Spinal cord (tissue), 10 donors: ENCODE data around the gene COA8. TPM values are rescaled to one million over a fixed set of nuclear protein-coding genes. Genes with fewer than 3 reads are reported as not detected.

Experiments
- DNase-seq, 6 donors: peaks; one replicate each; pipeline versions ENCODE4 v3.0.0 to v3.0.0-alpha.2; 2013 to 2015; ENCODE audit warnings: low spot score in 6 of 6, low read depth in 4 of 6
- H3K27ac ChIP-seq: one replicate; pipeline ENCODE4 v1.5.1; 2013; ENCODE audit warnings: low read depth, low read length, control low read depth
- H3K27me3 ChIP-seq: one replicate; pipeline ENCODE4 v1.6.1; 2013; ENCODE audit warnings: low read length; ENCODE audit not compliant: control insufficient read depth, insufficient read depth
- H3K36me3 ChIP-seq: one replicate; pipeline ENCODE4 v1.6.1; 2013; ENCODE audit warnings: low read length; ENCODE audit not compliant: control insufficient read depth, insufficient read depth
- H3K4me1 ChIP-seq: one replicate; pipeline ENCODE4 v1.6.1; 2013; ENCODE audit warnings: low read length; ENCODE audit not compliant: control insufficient read depth, insufficient read depth
- H3K4me3 ChIP-seq: one replicate; pipeline ENCODE4 v1.5.1; 2013; ENCODE audit warnings: low read depth, low read length, control low read depth
- H3K9me3 ChIP-seq: one replicate; pipeline ENCODE4 v1.6.1; 2013; ENCODE audit warnings: low read length; ENCODE audit not compliant: control insufficient read depth, insufficient read depth
- WGBS: methylation state at CpG from one replicate; pipeline ENCODE4 v1.1.5; 2013; ENCODE audit warnings: missing lambda C conversion rate; ENCODE audit not compliant: insufficient coverage; 5-methylcytosine and 5-hydroxymethylcytosine counted together
- polyA plus RNA-seq, 2 donors: library from polyadenylated mRNA; unstranded; fragments of 120-200 nt; gene quantifications; one replicate each; pipeline ENCODE4 v1.2.1, GENCODE V29; 2013; ENCODE audit not compliant: insufficient read length in 2 of 2
- total RNA-seq, 2 donors: library from RNA; depleted of rRNA in 1 of 2; stranded (reverse); fragments of 120-200 nt in 1 of 2; fragments of >200 nt in 1 of 2; gene quantifications; one replicate each; pipeline versions ENCODE4 v1.2.3 to v1.2.4, GENCODE V29; 2013 to 2014
- donor health status: healthy.

The COA8 gene
- total and polyA plus RNA-seq, 4 donors, result 33.5 to 57.6 (median 46.3) TPM

GRCh38 chr14:103549361-103550311 is 13.1 kb upstream of the COA8 start:
- peak in 2 of 6 donors; percentile 74 to 78 for DNase-seq
- Histone ChIP-seq H3K36me3 (peaks cover 30% of the 10 kb centered on the region), H3K4me1 (peaks cover 75% of the 10 kb centered on the region), H3K4me3 (no peak overlapping the region), H3K27me3 (no peaks in the 10 kb centered on the region), H3K9me3 (no peaks in the 10 kb centered on the region), H3K27ac (peak overlapping the region; percentile 79)
- WGBS, result 49% methylated on average over 23 of the region's 30 CpGs

GRCh38 chr14:103550451-103551337 is 12.1 kb upstream of the COA8 start:
- no peaks in the 10 kb centered on the region for H3K27me3 ChIP-seq
- H3K4me3 ChIP-seq, result no peak overlapping the region
- H3K9me3 ChIP-seq, result no peaks in the 10 kb centered on the region
- DNase-seq, result no peak
- peaks cover 22% of the 10 kb centered on the region for H3K36me3 ChIP-seq
- H3K4me1 ChIP-seq, result peaks cover 64% of the 10 kb centered on the region
- WGBS, result 59% methylated on average over 18 of the region's 22 CpGs
- H3K27ac ChIP-seq, result peak overlapping the region; percentile 79

GRCh38 chr14:103551338-103551762 is 11.4 kb upstream of the COA8 start:
- Histone ChIP-seq H3K27ac (peak overlapping the region; percentile 79), H3K36me3 (peaks cover 21% of the 10 kb centered on the region), H3K4me3 (no peak overlapping the region), H3K9me3 (no peaks in the 10 kb centered on the region), H3K27me3 (no peaks in the 10 kb centered on the region), H3K4me1 (peaks cover 57% of the 10 kb centered on the region)
- 69% methylated on average over 17 of the region's 17 CpGs for WGBS
- DNase-seq, result no peak

- peak overlapping the region; percentile 79 for H3K27ac ChIP-seq
- H3K9me3 ChIP-seq, result no peaks in the 10 kb centered on the region
- 78% methylated on average over 13 of the region's 18 CpGs for WGBS
- peaks cover 20% of the 10 kb centered on the region for H3K36me3 ChIP-seq
- H3K4me1 ChIP-seq, result peaks cover 49% of the 10 kb centered on the region
- no peak for DNase-seq
- no peak overlapping the region for H3K4me3 ChIP-seq
- H3K27me3 ChIP-seq, result no peaks in the 10 kb centered on the region
These were observed 10.5 kb upstream of the COA8 start for GRCh38 chr14:103552011-103552845.

- WGBS, result 92% methylated on average over 7 of the region's 11 CpGs
- Histone ChIP-seq H3K4me3 (no peak overlapping the region), H3K27ac (no peak overlapping the region), H3K27me3 (no peaks in the 10 kb centered on the region), H3K36me3 (peaks cover 18% of the 10 kb centered on the region), H3K4me1 (peaks cover 51% of the 10 kb centered on the region), H3K9me3 (no peaks in the 10 kb centered on the region)
- no peak for DNase-seq
These were observed 9.9 kb upstream of the COA8 start for GRCh38 chr14:103552846-103553210.

- H3K27me3 ChIP-seq, result no peaks in the 10 kb centered on the region
- DNase-seq, result no peak
- no peaks in the 10 kb centered on the region for H3K9me3 ChIP-seq
- 85% methylated on average over 12 of the region's 15 CpGs for WGBS
- peaks cover 14% of the 10 kb centered on the region for H3K36me3 ChIP-seq
- H3K4me1 ChIP-seq, result peaks cover 31% of the 10 kb centered on the region
- no peak overlapping the region for H3K27ac ChIP-seq
- H3K4me3 ChIP-seq, result no peak overlapping the region
These were observed 7.0 kb upstream of the COA8 start for GRCh38 chr14:103555559-103556337.

GRCh38 chr14:103556946-103557758 is 5.6 kb upstream of the COA8 start:
- 48% methylated on average over 9 of the region's 15 CpGs for WGBS
- Histone ChIP-seq H3K4me3 (no peak overlapping the region), H3K27me3 (no peaks in the 10 kb centered on the region), H3K27ac (no peak overlapping the region), H3K36me3 (peaks cover 10% of the 10 kb centered on the region), H3K4me1 (peaks cover 27% of the 10 kb centered on the region), H3K9me3 (no peaks in the 10 kb centered on the region)
- DNase-seq, result peak in 1 of 6 donors; percentile 48
